ELR (cell line): ENCODE data around the gene NPC1L1.
"Not testable (repeated sequence)": the region's sequence is repeated elsewhere in the genome, so short reads cannot be mapped to it uniquely, and the experiment has no call there.

Source experiments
- DNase-seq: peaks from one replicate; pipeline ENCODE4 v3.0.0-alpha.2; 2015; ENCODE audit warnings: low read depth

Gene NPC1L1

DNA sequence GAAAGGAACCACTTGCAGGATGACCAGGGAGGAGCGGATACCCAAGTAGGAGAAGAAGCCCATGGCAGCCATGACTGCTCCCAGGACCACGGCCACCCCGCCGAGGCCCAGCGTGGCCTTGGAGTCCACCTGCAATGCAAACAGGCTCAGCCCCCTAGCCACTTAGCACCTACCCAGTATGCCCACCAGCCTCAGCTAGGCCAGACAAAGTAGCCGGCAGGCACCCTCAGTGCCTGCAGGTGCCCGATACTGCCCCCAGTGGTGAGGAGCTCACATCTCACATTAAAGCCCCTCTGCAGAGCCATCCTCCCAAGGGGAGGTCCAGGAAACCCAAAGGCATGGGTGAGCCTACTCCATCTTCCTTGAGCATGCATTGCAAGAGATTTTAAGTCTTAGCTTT lies 6.6 kb downstream of the NPC1L1 start:
- peak; percentile 69 for DNase-seq

DNA sequence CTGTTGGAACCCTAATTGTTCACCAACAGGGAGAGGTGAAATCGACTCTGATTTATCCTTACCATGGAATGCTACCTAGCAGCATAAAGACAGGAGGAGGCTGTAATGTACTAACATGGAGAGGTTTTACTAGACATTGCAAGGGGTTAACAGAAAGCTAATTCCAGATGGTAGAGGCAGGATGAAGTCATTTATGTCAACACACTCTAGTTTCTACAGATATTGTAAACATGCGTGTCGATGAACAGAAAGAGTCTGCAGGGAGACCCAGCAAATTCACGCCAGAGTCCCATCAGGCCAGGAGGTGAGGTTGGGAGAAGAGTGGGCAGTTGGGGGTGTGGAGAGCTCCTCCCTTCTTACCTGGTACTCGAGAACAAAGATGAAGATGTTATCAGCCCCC lies 7.0 kb downstream of the NPC1L1 start:
- DNase-seq = no peak

DNA sequence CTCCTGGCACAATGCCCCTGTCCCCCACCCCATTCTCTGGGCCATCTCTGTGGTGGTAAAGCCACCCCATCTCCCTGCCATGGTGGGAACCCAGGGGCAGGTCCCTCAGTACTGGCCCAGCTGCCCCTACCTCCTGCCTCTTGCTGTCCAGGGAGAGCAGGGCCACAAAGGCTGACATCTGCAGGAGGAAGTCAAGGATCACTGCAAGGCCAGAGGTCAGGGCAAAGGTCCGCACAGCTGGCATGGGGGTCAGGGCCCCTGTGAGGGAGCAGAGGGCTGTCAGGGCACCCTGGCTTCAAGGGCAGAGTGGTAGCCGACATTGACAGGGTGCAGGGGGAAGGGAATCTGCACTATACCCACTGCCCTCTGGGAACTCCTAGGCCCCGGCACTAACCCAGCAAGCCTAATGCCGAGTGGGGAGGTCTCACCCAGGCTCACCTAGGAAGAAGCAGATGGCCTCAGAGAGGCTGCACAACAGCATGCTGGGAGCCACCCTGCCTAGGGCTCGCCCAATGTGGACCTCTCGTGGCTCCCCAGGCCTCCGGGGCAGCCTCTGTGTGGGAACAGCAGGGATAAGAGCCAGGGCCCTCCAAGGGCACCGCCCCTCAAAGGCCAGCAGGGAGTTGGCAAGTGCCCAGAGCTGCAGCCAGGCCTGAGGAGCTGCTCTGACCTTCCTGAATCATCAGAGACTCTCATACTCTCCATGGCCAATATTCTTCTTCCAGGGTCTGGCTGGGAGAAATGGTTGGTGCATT lies 7.7 kb downstream of the NPC1L1 start:
- peak; percentile 30 for DNase-seq

DNA sequence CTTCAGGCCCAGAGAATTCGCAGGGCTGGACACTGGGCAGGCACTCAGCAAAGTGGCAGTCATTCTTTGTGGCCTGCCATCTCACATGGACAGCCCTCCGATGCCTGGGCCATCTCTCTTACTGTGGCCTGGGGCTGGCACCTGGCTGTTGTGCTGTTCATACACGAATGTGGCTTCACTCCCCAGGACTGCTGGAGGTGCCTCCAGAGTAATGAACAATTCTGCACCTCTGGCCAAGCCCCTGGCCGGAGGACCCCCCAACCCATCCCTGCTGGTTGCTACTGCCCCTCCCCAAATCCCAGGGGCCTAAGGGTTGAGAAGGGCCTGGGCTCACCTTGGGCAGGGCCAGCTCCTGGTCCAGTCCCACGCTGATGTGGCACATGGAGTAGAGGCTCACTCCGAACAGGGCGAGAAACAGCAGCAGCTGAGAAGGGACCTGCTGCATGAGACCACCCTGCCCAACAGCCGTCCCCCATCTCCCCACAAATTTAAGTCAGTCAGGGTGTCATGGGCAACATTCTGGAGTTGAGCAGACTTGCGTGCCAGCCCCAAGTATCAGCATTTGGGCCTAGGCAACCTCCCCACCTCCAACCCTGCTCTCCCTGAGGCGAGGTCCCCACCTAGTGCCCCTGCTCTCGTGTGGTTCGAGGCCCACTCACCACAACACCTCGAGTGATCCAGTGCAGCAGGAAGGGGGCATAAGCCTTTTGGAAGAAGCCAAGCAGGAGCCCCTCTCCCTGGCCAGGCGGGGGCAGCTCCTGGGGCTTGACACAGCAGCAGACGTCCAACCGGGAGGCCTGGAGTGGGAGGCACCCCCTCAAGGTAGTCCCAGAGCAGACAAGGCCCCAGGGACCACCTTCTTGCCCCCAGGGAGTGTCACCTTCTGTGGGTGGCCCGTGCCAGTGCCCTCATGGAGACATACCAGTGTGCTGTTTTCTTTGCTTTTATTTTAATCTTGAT lies 9.4 kb downstream of the NPC1L1 start:
- DNase-seq = no peak

DNA sequence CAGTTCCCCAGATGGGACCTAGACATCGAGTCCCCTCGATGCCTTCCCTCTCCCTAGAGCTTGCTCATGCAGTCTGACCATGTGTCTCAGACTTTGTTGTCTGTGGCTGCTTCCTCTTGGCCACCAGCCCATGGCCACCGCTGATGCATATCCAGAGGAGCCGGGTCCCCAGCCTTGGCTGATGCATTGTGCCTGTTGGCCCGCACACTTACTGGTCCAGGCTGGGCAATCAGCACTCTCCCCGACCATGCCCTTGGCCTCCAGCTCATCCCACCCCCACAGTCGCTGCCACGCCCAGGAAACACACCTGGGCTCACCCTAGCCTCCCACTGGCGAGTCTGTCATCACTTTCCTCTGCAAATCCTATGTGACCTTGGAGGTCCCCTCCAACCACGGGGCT lies 10.1 kb downstream of the NPC1L1 start:
- no peak for DNase-seq

DNA sequence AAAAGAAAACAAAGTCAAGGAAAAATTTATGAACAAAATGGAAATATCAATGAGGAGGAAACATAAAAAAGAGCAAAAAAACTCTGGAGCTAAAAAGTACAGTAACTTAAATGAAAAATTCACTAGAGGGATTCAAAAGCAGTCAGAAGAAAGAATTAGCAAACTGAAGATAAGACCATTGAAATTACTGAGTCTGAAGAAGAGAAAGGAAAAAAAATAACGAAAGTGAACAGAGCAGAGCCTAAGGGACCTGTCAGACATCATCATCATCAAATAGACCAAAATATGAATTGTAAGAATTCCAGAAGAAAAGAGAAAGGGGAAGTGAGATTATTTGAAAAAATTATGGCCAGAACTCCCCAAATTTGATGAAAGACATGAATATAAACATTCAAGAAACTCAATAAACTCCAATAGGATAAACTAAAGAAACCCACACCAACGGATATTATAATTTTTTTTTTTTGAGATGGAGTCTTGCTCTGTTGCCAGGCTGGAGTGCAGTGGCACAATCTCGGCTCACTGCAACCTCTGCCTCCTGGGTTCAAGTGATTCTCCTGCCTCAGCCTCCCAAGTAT lies 16.2 kb downstream of the NPC1L1 start:
- no peak for DNase-seq

DNA sequence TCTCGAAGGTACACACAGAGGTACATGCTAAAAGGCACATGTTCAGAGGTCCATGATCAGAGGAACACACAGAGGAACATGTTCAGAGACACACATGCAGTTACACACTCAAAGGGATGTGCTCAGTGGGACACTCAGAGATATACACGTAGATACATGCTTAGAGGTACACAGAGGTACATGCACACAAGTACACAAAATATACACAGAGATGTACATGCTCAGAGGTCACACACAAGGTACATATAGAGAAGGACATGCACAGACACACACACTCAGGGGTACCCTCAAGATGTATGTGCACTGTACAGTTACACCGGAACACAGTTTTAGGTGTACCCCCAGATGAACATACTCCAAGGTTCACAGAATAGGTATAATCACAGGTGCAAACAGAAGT lies 18.8 kb downstream of the NPC1L1 start:
- no peak for DNase-seq

DNA sequence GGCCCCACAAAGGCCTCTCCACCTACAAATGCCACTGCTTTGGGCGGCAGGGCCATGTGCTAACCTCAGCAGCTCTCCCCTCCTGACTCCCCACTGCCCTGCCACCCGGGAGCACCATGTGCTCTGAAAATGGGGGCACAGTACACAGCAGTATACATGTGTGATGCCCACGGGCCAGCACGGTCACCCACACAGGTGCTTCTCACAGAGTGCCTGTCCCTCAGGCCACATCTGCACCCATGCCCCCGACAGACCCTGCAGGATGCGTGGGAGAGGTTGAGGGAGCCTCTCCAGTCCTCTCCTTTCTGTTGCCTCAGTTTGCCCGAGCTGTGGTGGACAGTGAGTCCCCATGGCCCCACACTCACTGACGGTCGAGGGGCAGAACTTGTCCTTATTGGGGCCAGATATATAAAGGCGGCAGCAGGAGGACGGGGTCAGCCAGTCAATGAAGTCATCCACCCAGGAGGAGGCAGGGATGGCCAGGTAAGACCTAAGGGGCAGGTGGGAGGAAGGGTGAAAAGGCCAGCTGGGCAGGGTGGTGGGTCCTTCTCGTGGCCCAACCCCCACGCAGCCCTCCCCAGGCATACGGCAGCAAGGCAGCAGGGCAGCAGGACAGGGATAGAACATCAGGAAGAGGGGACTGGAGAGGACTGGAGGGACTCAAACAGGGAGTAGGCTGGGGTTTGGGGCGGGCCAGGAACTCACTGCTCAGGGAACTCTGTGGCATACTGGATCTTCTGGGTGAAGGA lies 19.6 kb downstream of the NPC1L1 start:
- no peak for DNase-seq

DNA sequence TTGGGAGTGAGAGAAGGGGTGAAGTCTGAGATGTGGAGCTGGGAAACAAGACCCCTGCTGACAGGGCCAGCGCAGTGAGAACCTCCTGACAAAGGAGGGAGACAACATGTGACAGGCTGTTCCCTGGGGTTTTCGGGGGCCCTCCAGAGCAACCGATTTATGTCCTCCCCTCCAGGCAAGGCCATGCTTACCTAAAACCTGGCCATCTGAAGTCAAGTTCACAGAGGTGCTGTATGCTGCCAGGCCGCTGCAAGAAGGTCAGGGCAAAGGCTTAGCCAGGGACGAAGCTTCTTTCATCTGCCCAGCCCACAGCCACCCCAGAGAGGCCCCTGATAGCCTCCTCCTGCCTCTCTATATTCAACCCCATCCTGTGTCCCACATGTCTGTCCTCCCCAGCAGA lies 20.6 kb downstream of the NPC1L1 start:
- no peak for DNase-seq

DNA sequence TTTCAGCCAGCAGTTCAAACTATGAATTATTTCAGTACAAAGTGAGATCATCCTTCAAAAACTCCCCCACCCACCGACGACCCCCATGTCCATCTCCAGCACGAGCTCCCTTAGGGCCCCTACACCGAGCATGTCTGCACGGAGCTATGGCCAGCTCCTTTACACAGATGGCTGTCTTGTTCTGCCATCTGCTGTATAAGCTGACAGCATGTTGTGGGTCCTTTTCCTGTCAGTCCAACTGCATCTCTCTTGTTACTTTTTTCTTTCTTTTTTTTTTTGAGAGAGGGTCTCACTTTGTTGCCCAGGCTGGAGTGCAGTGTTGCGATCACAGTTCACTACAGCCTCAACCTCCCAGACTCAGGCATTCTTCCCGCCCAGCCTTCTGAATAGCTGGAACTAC lies 21.6 kb downstream of the NPC1L1 start:
- DNase-seq = no peak

DNA sequence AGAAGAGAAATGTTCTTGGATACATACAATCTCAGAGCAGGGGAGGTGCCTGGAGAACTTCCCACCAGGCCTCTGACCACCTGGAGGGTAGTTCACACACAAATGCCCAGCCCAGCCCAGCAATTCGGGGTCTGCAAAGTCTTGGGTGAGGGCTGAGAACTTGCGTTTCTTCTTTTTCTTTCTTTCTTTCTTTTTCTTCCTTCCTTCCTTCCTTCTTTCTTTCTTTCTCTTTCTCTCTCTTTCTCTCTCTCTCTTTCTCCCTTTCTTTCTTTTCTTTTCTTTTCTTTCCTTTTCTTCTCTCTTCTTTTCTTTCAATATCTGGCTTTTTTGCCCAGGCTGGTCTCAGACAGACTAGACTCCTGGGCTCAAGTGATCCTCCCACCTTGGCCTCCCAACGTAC lies 22.4 kb downstream of the NPC1L1 start:
- no peak for DNase-seq

DNA sequence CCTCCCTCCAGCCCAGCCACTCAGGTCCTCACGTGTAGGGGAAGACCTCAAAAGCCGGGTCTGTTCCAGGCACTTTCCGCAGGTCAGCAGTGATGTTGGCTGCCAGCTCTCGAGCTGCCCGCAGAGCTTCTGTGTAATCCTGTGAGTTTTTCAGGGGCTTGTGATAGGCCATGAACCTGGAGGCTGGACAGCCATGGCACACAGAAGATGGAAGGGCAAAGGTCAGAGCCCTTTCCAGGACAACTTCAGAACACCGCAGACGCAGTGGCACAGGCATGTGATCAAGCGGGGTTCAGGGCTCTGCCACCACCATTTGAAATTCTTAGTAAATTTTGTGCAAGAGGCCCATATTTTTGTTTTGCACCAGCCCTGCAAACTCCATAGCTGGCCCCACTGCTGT lies 24.0 kb downstream of the NPC1L1 start:
- no peak for DNase-seq

DNA sequence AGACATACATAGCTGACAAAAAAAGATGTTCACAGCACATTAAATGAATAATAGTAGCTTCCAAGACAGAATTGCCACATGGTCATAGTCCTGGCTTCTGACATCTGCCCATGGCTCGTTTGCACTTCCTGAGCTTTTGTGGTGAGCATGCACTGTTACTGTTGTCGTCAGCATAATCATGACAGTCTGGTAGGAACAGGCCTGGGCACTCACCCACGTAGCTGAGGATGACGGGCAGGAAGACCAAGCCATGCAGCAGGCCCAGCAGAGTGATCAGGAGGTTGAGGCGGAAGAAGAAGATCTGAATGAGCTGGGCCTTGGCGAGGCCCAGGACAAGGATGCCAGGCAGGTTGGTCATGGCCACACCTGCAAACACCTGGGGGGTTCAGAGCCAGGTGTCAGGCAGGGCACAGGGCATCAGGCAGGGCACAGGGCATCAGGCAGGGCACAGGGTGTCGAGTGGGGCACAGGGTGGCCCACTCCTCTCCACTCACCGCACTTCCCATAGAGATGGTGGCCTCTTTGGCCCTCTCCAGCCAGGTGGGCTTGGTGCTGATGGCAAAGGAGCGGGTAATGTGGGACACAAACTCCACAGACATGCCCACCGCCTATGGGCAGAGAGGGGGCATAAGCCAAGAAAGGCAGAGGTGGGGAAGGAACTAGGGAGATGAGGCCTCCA lies 25.4 kb downstream of the NPC1L1 start:
- no peak for DNase-seq

DNA sequence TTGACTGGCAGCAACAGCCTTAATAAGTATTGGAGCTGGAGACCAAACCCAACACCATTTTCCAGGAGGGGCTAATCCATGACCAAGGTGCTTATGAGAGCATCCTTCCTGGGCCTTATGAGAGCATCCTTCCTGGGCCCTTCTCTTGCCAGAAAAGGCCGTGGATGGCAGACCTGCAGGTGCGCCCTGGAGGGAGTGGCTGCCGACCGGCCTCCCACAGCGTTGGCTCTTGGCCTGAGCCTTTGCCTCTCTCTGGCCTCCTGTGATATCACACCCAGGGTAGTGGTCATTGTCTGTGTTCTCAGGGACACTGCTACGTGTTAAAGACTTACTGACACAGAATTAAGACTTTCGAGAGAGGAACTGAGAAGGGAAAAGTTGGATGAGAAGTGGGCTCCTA lies 28.4 kb downstream of the NPC1L1 start:
- no peak for DNase-seq

DNA sequence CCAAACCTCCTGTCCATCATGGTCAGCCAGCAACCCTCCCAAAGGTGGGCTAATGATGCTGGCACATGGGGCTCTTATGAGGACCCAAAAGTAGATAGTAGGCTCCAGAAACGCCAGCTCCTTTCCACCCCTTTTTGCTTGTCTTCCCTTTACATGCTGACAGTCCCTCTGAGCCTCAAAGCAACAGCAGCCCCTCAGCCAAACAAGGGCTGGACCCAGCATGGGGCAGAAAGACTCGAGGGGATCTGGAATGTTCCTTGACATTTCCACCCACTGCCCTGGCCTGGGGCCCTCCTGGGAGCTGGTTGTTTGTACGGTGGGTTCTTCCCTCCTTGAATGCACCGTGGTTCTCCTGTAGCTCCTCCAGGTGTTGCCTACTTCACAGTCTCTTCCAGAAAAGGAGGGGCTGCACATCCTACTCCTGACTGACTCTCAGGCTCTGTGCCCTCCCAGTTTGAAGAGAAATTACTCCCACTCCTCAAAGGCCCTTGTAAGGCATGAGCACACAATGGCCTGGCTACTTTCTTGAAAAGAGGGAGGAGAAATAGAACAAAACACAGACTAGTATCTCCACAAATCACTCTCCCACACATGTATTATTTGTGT lies 29.2 kb downstream of the NPC1L1 start:
- DNase-seq = no peak

DNA sequence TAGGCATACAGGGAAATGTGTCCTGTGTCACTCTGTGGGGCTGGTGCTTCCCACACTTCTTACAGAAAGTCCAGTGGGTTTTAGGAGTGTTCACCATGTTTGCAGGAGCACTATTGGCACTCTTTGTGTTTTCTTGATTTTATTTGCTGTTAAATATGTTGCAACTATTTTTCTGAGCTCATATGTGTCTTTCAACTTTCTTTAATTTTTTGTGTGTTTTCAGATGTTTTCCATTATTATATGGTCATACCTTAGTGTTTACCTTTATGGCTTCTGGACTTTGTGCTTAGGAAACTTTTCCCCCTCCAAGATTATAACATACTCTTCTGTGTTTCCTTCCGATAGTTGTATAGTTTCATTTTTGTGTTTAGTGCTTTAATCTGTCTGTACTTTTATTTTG lies 29.9 kb downstream of the NPC1L1 start:
- no peak for DNase-seq

DNA sequence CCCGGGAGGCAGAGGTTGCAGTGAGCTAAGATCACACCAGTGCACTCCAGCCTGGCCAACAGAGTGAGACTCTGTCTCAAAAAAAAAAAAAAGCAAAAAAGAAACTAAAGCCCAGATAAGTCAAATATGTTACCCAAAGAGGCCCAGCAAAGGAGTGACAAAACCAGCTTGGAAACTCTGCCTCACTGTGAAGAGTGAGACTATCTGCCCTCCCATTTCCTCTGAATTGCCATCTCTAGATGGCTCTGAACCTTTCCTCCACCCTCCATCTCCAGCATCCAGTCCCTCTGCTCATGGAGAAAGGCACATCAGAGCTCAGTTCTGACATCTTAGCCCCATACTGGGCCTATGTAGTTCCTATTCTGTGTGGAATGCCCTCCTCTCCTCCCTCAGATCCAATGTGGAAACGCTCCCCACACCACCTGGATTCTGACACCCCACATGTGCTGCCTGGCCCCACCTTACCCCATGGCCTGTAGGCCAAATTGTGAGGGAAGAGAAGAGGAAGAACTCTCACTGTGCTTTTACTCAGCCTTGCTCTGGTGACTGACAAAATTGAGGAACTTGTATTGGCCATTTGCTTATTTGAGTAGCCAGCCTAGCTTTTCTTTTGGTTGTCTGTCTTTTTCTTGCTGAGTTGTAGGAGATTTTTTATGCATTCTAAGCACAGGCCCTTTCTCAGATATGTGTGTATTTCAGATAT lies 32.7 kb downstream of the NPC1L1 start:
- DNase-seq = no peak

DNA sequence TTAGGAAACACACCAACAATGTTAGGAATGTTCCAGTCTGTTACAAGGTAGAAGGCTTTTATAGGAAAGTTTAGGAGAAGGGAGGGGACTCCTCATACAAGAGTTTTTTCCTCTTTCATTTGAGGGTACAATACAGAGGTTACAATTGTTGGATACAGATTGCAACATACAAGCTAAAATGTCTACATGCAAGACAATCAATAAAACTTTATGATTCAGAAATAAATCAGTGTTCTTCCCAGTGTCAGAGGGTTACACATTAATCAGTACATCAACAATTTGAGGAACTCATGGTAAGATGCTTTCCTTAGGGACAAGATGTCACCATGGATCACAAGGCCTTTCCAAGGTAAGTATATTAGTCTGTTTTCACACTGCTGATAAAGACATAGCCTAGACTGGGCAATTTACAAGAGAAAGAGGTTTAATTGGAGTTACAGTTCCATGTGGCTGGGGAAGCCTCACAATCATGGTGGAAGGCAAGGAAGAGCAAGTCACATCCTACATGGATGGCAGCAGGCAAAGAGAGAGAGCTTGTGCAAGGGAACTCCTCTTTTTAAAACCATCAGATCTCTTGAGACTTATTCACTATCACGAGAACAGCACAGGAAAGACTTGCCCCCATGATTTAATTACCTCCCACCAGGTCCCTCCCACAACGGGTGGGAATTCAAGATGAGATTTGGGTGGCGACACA lies 34.4 kb downstream of the NPC1L1 start:
- DNase-seq = not testable (repeated sequence)

DNA sequence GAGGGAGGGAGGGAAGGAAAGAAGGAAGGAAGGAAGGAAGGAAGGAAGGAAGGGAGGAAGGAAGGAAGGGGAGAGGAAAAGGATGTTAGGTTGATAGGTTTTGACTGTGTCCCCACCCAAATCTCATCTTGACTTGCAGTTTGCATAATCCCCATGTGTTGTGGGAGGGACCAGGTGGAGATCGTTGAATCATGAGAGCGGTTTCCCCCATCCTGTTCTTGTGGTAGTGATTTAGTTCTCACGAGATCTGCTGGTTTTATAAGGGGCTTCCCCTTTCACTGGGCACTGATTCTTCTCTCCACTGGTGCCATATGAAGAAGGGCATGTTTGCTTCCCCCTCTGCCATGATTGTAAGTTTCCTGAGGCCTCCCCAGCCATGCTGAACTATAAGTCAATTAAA lies 35.5 kb downstream of the NPC1L1 start:
- DNase-seq = no peak
